ENCODE data around the gene DAB2. TPM values are rescaled to one million over a fixed set of nuclear protein-coding genes. Genes with fewer than 3 reads are reported as not detected.
"Not testable (repeated sequence)": the region's sequence is repeated elsewhere in the genome, so short reads cannot be mapped to it uniquely, and the experiment has no call there.

The DAB2 gene
- total RNA-seq, 1 experiment from 2014 or later, result not detected

- H3K4me1 ChIP-seq (ENCODE audit: low read length), result no peaks in the 10 kb centered on the region
- H3K27me3 ChIP-seq (ENCODE audit: low read length), result no peaks in the 10 kb centered on the region
Observed at GRCh38 chr5:39412721-39413394, 11.9 kb downstream of the DAB2 start.

GRCh38 chr5:39411985-39412384 is 12.8 kb downstream of the DAB2 start:
- Histone ChIP-seq H2AFZ (ENCODE audit: low read length) (no peak overlapping the region), H3K4me2 (ENCODE audit: low read depth, low read length, poor library complexity, severe bottlenecking) (no peak overlapping the region), H3K4me3 (ENCODE audit: low read length) (no peak overlapping the region), H3K4me1 (ENCODE audit: low read length) (no peaks in the 10 kb centered on the region), H3K27ac (ENCODE audit: low read length) (no peak overlapping the region), H3K9me3 (ENCODE audit: low read length) (no peaks in the 10 kb centered on the region), H3K36me3 (ENCODE audit: insufficient read depth, low read length) (no peaks in the 10 kb centered on the region), H3K9me2 (replicated peaks; ENCODE audit: insufficient read depth, low read length) (no peaks in the 10 kb centered on the region), H3K79me2 (ENCODE audit: low read length) (no peaks in the 10 kb centered on the region), H4K20me1 (ENCODE audit: insufficient read depth, low read depth, low read length) (no peaks in the 10 kb centered on the region), H3K9ac (ENCODE audit: low read length) (no peak overlapping the region), H3K27me3 (ENCODE audit: low read length) (no peaks in the 10 kb centered on the region)
- DNase-seq, result no peak

More at GRCh38 chr5:39412721-39413394, 11.9 kb downstream of the DAB2 start:
- H3K79me2 ChIP-seq (ENCODE audit: low read length), result no peaks in the 10 kb centered on the region
- no peaks in the 10 kb centered on the region for H3K9me3 ChIP-seq (ENCODE audit: low read length)
- H3K9ac ChIP-seq (ENCODE audit: low read length), result no peak overlapping the region
- H3K27ac ChIP-seq (ENCODE audit: low read length), result no peak overlapping the region
- no peaks in the 10 kb centered on the region for H3K9me2 ChIP-seq (replicated peaks; ENCODE audit: insufficient read depth, low read length)
- no peak for DNase-seq
- no peaks in the 10 kb centered on the region for H3K36me3 ChIP-seq (ENCODE audit: insufficient read depth, low read length)
- H4K20me1 ChIP-seq (ENCODE audit: insufficient read depth, low read depth, low read length), result no peaks in the 10 kb centered on the region
- H2AFZ ChIP-seq (ENCODE audit: low read length), result no peak overlapping the region
- H3K4me2 ChIP-seq (ENCODE audit: low read depth, low read length, poor library complexity, severe bottlenecking), result no peak overlapping the region
- H3K4me3 ChIP-seq (ENCODE audit: low read length), result no peak overlapping the region

GRCh38 chr5:39411061-39411460 is 13.7 kb downstream of the DAB2 start:
- H2AFZ ChIP-seq (ENCODE audit: low read length), result no peak overlapping the region
- no peaks in the 10 kb centered on the region for H3K9me3 ChIP-seq (ENCODE audit: low read length)

GRCh38 chr5:39409033-39409432 is 15.7 kb downstream of the DAB2 start:
- no peak for DNase-seq
- no peak overlapping the region for H2AFZ ChIP-seq (ENCODE audit: low read length)
- H3K4me3 ChIP-seq (ENCODE audit: low read length), result no peak overlapping the region
- no peaks in the 10 kb centered on the region for H3K4me1 ChIP-seq (ENCODE audit: low read length)
- no peak overlapping the region for H3K4me2 ChIP-seq (ENCODE audit: low read depth, low read length, poor library complexity, severe bottlenecking)
- no peak overlapping the region for H3K9ac ChIP-seq (ENCODE audit: low read length)
- H3K27ac ChIP-seq (ENCODE audit: low read length), result no peak overlapping the region
- H3K9me2 ChIP-seq (replicated peaks; ENCODE audit: insufficient read depth, low read length), result no peaks in the 10 kb centered on the region
- H4K20me1 ChIP-seq (ENCODE audit: insufficient read depth, low read depth, low read length), result no peaks in the 10 kb centered on the region
- H3K79me2 ChIP-seq (ENCODE audit: low read length), result no peaks in the 10 kb centered on the region
- H3K9me3 ChIP-seq (ENCODE audit: low read length), result no peaks in the 10 kb centered on the region
- H3K36me3 ChIP-seq (ENCODE audit: insufficient read depth, low read length), result no peaks in the 10 kb centered on the region
- no peaks in the 10 kb centered on the region for H3K27me3 ChIP-seq (ENCODE audit: low read length)

More at GRCh38 chr5:39411061-39411460, 13.7 kb downstream of the DAB2 start:
- H3K27me3 ChIP-seq (ENCODE audit: low read length), result no peaks in the 10 kb centered on the region
- no peaks in the 10 kb centered on the region for H3K4me1 ChIP-seq (ENCODE audit: low read length)
- no peaks in the 10 kb centered on the region for H3K36me3 ChIP-seq (ENCODE audit: insufficient read depth, low read length)
- no peaks in the 10 kb centered on the region for H3K9me2 ChIP-seq (replicated peaks; ENCODE audit: insufficient read depth, low read length)
- no peaks in the 10 kb centered on the region for H3K79me2 ChIP-seq (ENCODE audit: low read length)
- no peak for DNase-seq
- no peak overlapping the region for H3K4me2 ChIP-seq (ENCODE audit: low read depth, low read length, poor library complexity, severe bottlenecking)
- no peak overlapping the region for H3K4me3 ChIP-seq (ENCODE audit: low read length)
- H3K27ac ChIP-seq (ENCODE audit: low read length), result no peak overlapping the region
- no peaks in the 10 kb centered on the region for H4K20me1 ChIP-seq (ENCODE audit: insufficient read depth, low read depth, low read length)
- no peak overlapping the region for H3K9ac ChIP-seq (ENCODE audit: low read length)

- Histone ChIP-seq H3K79me2 (ENCODE audit: low read length) (no peaks in the 10 kb centered on the region), H4K20me1 (ENCODE audit: insufficient read depth, low read depth, low read length) (no peaks in the 10 kb centered on the region), H3K4me3 (ENCODE audit: low read length) (no peak overlapping the region), H3K9ac (ENCODE audit: low read length) (no peak overlapping the region), H3K27me3 (ENCODE audit: low read length) (no peaks in the 10 kb centered on the region), H3K27ac (ENCODE audit: low read length) (no peak overlapping the region), H3K4me2 (ENCODE audit: low read depth, low read length, poor library complexity, severe bottlenecking) (no peak overlapping the region), H3K9me2 (replicated peaks; ENCODE audit: insufficient read depth, low read length) (no peaks in the 10 kb centered on the region), H3K9me3 (ENCODE audit: low read length) (no peaks in the 10 kb centered on the region), H2AFZ (ENCODE audit: low read length) (no peak overlapping the region), H3K4me1 (ENCODE audit: low read length) (no peaks in the 10 kb centered on the region), H3K36me3 (ENCODE audit: insufficient read depth, low read length) (no peaks in the 10 kb centered on the region)
- no peak for DNase-seq
Observed at GRCh38 chr5:39405083-39405843, 19.5 kb downstream of the DAB2 start.

GRCh38 chr5:39403761-39404160 is 21.0 kb downstream of the DAB2 start:
- H3K27ac ChIP-seq (ENCODE audit: low read length); H3K9ac ChIP-seq (ENCODE audit: low read length); H3K79me2 ChIP-seq (ENCODE audit: low read length): not testable (repeated sequence)

GRCh38 chr5:39402140-39402539 is 22.6 kb downstream of the DAB2 start:
- H3K4me3 ChIP-seq (ENCODE audit: low read length); H3K4me2 ChIP-seq (ENCODE audit: low read depth, low read length, poor library complexity, severe bottlenecking); H3K9me3 ChIP-seq (ENCODE audit: low read length); H2AFZ ChIP-seq (ENCODE audit: low read length); H3K9me2 ChIP-seq (replicated peaks; ENCODE audit: insufficient read depth, low read length); H3K4me1 ChIP-seq (ENCODE audit: low read length); DNase-seq; H3K27me3 ChIP-seq (ENCODE audit: low read length); H3K79me2 ChIP-seq (ENCODE audit: low read length); H3K9ac ChIP-seq (ENCODE audit: low read length); H4K20me1 ChIP-seq (ENCODE audit: insufficient read depth, low read depth, low read length); H3K27ac ChIP-seq (ENCODE audit: low read length); H3K36me3 ChIP-seq (ENCODE audit: insufficient read depth, low read length): not testable (repeated sequence)

More at GRCh38 chr5:39403761-39404160, 21.0 kb downstream of the DAB2 start:
- not testable (repeated sequence) for H3K4me2 ChIP-seq (ENCODE audit: low read depth, low read length, poor library complexity, severe bottlenecking); H3K9me3 ChIP-seq (ENCODE audit: low read length); H3K27me3 ChIP-seq (ENCODE audit: low read length); H3K4me3 ChIP-seq (ENCODE audit: low read length); H3K9me2 ChIP-seq (replicated peaks; ENCODE audit: insufficient read depth, low read length); H4K20me1 ChIP-seq (ENCODE audit: insufficient read depth, low read depth, low read length); H3K36me3 ChIP-seq (ENCODE audit: insufficient read depth, low read length); H3K4me1 ChIP-seq (ENCODE audit: low read length); DNase-seq; H2AFZ ChIP-seq (ENCODE audit: low read length)

- no peaks in the 10 kb centered on the region for H4K20me1 ChIP-seq (ENCODE audit: insufficient read depth, low read depth, low read length)
- no peak overlapping the region for H3K9ac ChIP-seq (ENCODE audit: low read length)
- no peak overlapping the region for H3K4me3 ChIP-seq (ENCODE audit: low read length)
- no peaks in the 10 kb centered on the region for H3K9me2 ChIP-seq (replicated peaks; ENCODE audit: insufficient read depth, low read length)
- no peaks in the 10 kb centered on the region for H3K9me3 ChIP-seq (ENCODE audit: low read length)
- H3K4me1 ChIP-seq (ENCODE audit: low read length), result no peaks in the 10 kb centered on the region
- H2AFZ ChIP-seq (ENCODE audit: low read length), result no peak overlapping the region
- H3K27ac ChIP-seq (ENCODE audit: low read length), result no peak overlapping the region
- H3K36me3 ChIP-seq (ENCODE audit: insufficient read depth, low read length), result no peaks in the 10 kb centered on the region
- H3K4me2 ChIP-seq (ENCODE audit: low read depth, low read length, poor library complexity, severe bottlenecking), result no peak overlapping the region
- no peaks in the 10 kb centered on the region for H3K79me2 ChIP-seq (ENCODE audit: low read length)
- no peak for DNase-seq
- no peaks in the 10 kb centered on the region for H3K27me3 ChIP-seq (ENCODE audit: low read length)
Observed at GRCh38 chr5:39400713-39401578, 23.8 kb downstream of the DAB2 start.

Data from Karpas-422 (cell line).